Ramos (cell line): ENCODE measurements around the gene SPATA7.

Experiments used
- in situ Hi-C: fragments of 300-500 bp; cut with MboI; formaldehyde crosslinking; loops from one replicate; pipeline ENCODE4 v1.14.3; 2022; ENCODE audit warnings: low sequenced_read_pairs; ENCODE audit not compliant: unreplicated experiment

Gene SPATA7

DNA sequence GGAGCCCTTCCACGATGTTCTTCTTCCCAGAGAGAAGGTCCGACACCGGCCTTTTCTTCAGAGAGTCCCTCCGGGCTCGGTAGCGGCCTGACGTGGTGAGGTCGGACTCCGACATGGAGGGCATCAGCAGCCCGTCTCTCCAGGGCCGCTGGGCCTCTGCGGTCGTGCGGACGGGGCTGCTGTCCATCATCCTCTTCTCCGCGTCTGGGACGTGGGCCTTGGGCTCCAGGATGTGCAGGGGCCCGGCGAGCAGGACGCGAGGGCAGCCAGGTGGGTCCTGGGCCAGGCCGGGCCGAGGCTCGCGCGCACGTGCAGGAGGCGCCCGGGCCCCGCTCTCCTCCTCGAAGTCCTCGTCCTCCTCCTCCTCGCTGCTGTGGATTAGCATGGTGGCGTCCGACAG lies 93.5 kb downstream of the SPATA7 start:
- in situ Hi-C loops: loop anchor here (10.0 kb wide), 1 partner anchor 534 kb away; no protein-coding TSS in a partner anchor

DNA sequence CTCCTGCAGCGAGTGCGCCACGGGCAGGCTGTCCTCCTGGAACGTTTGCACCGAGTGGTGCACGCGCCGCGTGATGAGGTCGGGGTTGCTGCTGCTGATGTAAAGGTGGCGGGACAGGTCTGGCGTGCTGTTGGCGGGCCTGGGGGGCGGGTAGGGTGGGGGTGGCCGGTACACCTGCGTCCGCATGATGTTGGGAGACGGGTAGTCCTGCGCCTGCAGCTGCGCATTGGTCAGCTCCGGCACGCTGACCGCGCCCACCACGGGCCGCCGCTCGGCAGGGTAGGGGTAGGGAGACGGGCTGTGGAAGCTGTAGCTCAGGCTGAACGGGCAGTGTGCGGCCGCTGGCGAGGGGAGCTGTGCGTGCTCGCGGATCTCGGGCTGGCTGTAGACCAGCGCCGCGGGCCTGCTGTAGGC lies 94.1 kb downstream of the SPATA7 start:
- in situ Hi-C loops: loop anchor here (10.0 kb wide), 1 partner anchor 535 kb away; no protein-coding TSS in a partner anchor

DNA sequence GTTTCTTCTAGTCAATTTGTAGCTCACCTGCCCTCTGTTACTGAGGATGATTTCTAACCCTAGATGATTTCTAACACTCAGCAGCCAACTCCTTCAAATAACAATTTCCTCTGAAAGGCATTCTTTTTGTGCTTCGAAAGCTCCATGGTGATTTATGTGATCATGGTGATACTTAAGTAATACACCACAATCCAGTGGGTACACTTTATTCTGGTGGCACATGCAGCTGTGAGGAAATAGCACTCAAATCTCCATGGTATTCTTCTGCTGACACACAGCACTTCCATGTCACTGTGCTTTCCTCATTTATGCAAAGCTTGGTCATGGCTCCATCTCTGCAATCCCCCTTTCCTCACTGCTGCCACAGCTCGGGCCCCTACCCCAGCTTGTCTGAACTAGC lies 95.6 kb downstream of the SPATA7 start:
- in situ Hi-C loops: no loop called here

DNA sequence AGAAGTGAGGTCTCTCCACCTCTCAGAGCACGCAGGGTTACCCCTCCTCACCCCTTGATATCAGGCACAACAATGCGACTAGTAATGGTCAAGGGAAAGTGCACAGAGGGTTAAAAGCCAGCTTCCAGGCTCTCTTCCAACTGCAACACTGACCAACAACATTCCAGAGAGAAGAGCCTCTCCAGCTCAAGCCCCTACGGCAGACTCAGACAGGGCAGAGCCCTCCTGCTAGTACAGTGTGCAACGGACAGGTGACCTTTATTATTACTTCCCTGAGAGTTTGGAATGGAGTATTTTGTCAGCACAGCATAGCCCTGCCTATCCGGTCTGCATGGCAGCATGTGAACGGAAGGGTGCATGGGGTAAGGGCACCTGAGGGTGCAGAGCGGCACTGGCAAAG lies 96.3 kb downstream of the SPATA7 start:
- in situ Hi-C loops: no loop called here

DNA sequence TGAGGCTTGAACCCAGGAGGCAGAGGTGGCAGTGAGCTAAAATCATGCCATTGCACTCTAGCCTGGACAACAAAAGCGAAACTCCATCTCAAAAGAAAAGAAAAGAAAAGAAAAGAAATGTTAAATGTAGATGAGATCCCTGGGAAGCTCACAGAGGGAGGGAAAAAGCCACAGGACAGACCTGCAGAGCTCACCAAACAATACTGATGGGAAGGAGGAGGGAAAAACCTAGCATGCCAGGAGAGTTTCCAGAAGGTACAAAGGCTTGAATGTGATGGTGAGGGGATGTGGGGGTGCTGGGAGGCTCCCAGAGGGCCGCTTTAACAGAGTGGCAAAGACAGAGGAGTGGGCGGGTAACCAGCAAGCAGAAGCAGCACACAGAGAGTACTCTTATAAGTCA lies 97.1 kb downstream of the SPATA7 start:
- in situ Hi-C loops: no loop called here
